K562 (cell line): ENCODE data around the gene MPC1. TPM values are rescaled to one million over a fixed set of nuclear protein-coding genes. Genes with fewer than 3 reads are reported as not detected.

Experiments
- GTF2E2 ChIP-seq: fragments of 200-800 bp; sonication (Bioruptor generic); IDR thresholded peaks from 2 replicates; pipeline ENCODE4 v1.6.1; 2016; ENCODE audit warnings: missing genetic modification characterization, missing compliant biosample characterization
- IRF2 ChIP-seq: sonication (generic); formaldehyde crosslinking; IDR thresholded peaks from 2 replicates; pipeline ENCODE4 v1.8.1; 2022; ENCODE audit warnings: mild to moderate bottlenecking, missing genetic modification reagents
- PHF20 ChIP-seq: fragments of 450-650 bp; IDR thresholded peaks from 2 replicates; pipeline ENCODE4 v1.6.1; 2018; ENCODE audit not compliant: partially characterized antibody
- SRSF9 ChIP-seq: fragments of 200-400 bp; formaldehyde crosslinking; IDR thresholded peaks from 2 replicates; pipeline ENCODE4 v1.6.1; 2017; ENCODE audit warnings: low read depth, low read length, borderline replicate concordance
- TAF1 ChIP-seq: IDR thresholded peaks from 2 replicates; pipeline ENCODE4 v1.6.1; 2011; ENCODE audit warnings: mild to moderate bottlenecking, low read length, moderate library complexity; ENCODE audit not compliant: insufficient read depth, control insufficient read depth, severe bottlenecking; ENCODE audit errors: extremely low read depth
- polyA plus RNA-seq, 8 experiments: library from polyadenylated mRNA; depleted of rRNA in 4 of 8; stranded (reverse) in 5 of 8; unstranded in 3 of 8; fragments of >200 nt; fragmentation: Nextera tagmentation in 2 of 8; fragmentation: Illumina TruSeq in 1 of 8; extraction: Ambion mirVana in 2 of 8; extraction: Trizol in 1 of 8; gene quantifications; 2 replicates each; pipeline versions ENCODE4 v1.2.1 to v1.2.3, GENCODE V29; 2011 to 2014; ENCODE audit warnings: inconsistent platforms in 1 of 8, missing spikeins in 1 of 8
- total RNA-seq, 7 experiments: library from RNA; depleted of rRNA in 6 of 7; stranded (reverse); fragments of >200 nt in 6 of 7; fragmentation: Illumina TruSeq in 2 of 7; extraction: Trizol in 2 of 7; gene quantifications; 2 replicates each; pipeline versions ENCODE4 v1.2.1 to v1.2.3, GENCODE V29; 2011 to 2021; ENCODE audit warnings: low replicate concordance in 1 of 7
- TF ChIP-seq, protein P1 (sequence below): fragments of 450-650 bp; IDR thresholded peaks from 2 replicates; pipeline ENCODE4 v1.6.1; 2017; ENCODE audit warnings: antibody characterized with exemption
- TF ChIP-seq, protein P2 (sequence below), 2 experiments: fragments of 150-350 bp in 1 of 2; IDR thresholded peaks; 2 replicates each; pipeline ENCODE4 v1.6.1; 2012 to 2016; ENCODE audit warnings: low read depth in 2 of 2, low read length in 2 of 2, mild to moderate bottlenecking in 1 of 2, moderate library complexity in 1 of 2
- TF ChIP-seq, protein P3 (sequence below): fragments of 450-650 bp; IDR thresholded peaks from 2 replicates; pipeline ENCODE4 v1.6.1; 2016; ENCODE audit warnings: mild to moderate bottlenecking, moderate library complexity

MPC1 gene
- total and polyA plus RNA-seq, 9 of the 15 experiments (the other 6 are each of a cell fraction or from before 2014, with no cell fraction given), result 78.6 to 185 (median 138) TPM

DNA sequence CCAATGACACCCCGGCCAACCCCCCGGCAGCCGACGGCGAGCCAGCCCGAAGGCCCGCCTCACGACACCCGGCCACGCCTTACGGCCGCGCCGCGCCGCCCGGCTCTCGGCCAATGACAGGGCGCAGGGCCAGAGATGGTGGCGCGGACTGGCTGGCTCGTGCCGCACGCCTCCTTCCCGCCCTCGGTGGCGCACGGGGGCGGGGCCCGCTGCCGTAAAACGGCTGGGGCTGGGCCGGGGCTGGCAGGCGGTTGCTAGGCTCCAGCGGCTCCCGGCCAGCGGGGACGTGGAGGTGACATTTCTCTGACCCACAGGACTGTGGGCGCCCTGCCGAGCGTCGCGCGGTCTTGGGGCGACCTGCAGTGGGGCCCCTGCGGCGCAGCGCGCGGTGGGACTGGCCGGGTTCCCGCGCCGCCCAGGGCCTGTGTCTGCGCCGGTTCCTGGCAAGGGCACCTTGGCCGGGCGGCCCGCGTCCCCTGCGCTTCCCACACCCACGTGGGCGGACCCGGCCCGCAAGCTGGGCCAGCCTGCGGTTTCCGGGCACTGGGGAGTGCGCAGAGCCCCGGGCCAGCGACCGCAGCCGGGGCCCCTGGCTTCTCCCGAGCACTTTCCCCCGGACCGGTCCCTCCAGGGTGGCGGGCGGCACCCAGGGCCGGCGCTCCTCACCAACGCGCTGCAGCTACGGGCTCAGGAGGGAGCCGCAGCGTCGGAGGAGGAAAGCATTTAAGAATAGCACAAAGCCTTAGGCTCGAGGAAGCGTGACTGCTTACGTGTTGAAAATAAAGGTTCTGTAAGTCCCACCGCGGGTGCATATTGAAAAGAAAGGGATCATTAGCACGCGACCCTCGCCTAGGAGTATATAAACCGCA lies at the start of gene MPC1 (continued):
- TF ChIP-seq TAF1 (peak; percentile 92), SRSF9 (no peak), GTF2E2 (tag) (no peak), IRF2 (CRISPR knock-in tag) (no peak; the same call in 1 of the 2 replicates), PHF20 (peak; percentile 33)
- TF ChIP-seq, protein P1, sequence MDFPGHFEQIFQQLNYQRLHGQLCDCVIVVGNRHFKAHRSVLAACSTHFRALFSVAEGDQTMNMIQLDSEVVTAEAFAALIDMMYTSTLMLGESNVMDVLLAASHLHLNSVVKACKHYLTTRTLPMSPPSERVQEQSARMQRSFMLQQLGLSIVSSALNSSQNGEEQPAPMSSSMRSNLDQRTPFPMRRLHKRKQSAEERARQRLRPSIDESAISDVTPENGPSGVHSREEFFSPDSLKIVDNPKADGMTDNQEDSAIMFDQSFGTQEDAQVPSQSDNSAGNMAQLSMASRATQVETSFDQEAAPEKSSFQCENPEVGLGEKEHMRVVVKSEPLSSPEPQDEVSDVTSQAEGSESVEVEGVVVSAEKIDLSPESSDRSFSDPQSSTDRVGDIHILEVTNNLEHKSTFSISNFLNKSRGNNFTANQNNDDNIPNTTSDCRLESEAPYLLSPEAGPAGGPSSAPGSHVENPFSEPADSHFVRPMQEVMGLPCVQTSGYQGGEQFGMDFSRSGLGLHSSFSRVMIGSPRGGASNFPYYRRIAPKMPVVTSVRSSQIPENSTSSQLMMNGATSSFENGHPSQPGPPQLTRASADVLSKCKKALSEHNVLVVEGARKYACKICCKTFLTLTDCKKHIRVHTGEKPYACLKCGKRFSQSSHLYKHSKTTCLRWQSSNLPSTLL, result no peak
- TF ChIP-seq, protein P2, sequence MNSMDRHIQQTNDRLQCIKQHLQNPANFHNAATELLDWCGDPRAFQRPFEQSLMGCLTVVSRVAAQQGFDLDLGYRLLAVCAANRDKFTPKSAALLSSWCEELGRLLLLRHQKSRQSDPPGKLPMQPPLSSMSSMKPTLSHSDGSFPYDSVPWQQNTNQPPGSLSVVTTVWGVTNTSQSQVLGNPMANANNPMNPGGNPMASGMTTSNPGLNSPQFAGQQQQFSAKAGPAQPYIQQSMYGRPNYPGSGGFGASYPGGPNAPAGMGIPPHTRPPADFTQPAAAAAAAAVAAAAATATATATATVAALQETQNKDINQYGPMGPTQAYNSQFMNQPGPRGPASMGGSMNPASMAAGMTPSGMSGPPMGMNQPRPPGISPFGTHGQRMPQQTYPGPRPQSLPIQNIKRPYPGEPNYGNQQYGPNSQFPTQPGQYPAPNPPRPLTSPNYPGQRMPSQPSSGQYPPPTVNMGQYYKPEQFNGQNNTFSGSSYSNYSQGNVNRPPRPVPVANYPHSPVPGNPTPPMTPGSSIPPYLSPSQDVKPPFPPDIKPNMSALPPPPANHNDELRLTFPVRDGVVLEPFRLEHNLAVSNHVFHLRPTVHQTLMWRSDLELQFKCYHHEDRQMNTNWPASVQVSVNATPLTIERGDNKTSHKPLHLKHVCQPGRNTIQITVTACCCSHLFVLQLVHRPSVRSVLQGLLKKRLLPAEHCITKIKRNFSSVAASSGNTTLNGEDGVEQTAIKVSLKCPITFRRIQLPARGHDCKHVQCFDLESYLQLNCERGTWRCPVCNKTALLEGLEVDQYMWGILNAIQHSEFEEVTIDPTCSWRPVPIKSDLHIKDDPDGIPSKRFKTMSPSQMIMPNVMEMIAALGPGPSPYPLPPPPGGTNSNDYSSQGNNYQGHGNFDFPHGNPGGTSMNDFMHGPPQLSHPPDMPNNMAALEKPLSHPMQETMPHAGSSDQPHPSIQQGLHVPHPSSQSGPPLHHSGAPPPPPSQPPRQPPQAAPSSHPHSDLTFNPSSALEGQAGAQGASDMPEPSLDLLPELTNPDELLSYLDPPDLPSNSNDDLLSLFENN (IDR thresholded peaks at IDR 0.05; ENCODE audit: low read depth in 2 of 2, low read length in 2 of 2), result no peak
- TF ChIP-seq, protein P3, sequence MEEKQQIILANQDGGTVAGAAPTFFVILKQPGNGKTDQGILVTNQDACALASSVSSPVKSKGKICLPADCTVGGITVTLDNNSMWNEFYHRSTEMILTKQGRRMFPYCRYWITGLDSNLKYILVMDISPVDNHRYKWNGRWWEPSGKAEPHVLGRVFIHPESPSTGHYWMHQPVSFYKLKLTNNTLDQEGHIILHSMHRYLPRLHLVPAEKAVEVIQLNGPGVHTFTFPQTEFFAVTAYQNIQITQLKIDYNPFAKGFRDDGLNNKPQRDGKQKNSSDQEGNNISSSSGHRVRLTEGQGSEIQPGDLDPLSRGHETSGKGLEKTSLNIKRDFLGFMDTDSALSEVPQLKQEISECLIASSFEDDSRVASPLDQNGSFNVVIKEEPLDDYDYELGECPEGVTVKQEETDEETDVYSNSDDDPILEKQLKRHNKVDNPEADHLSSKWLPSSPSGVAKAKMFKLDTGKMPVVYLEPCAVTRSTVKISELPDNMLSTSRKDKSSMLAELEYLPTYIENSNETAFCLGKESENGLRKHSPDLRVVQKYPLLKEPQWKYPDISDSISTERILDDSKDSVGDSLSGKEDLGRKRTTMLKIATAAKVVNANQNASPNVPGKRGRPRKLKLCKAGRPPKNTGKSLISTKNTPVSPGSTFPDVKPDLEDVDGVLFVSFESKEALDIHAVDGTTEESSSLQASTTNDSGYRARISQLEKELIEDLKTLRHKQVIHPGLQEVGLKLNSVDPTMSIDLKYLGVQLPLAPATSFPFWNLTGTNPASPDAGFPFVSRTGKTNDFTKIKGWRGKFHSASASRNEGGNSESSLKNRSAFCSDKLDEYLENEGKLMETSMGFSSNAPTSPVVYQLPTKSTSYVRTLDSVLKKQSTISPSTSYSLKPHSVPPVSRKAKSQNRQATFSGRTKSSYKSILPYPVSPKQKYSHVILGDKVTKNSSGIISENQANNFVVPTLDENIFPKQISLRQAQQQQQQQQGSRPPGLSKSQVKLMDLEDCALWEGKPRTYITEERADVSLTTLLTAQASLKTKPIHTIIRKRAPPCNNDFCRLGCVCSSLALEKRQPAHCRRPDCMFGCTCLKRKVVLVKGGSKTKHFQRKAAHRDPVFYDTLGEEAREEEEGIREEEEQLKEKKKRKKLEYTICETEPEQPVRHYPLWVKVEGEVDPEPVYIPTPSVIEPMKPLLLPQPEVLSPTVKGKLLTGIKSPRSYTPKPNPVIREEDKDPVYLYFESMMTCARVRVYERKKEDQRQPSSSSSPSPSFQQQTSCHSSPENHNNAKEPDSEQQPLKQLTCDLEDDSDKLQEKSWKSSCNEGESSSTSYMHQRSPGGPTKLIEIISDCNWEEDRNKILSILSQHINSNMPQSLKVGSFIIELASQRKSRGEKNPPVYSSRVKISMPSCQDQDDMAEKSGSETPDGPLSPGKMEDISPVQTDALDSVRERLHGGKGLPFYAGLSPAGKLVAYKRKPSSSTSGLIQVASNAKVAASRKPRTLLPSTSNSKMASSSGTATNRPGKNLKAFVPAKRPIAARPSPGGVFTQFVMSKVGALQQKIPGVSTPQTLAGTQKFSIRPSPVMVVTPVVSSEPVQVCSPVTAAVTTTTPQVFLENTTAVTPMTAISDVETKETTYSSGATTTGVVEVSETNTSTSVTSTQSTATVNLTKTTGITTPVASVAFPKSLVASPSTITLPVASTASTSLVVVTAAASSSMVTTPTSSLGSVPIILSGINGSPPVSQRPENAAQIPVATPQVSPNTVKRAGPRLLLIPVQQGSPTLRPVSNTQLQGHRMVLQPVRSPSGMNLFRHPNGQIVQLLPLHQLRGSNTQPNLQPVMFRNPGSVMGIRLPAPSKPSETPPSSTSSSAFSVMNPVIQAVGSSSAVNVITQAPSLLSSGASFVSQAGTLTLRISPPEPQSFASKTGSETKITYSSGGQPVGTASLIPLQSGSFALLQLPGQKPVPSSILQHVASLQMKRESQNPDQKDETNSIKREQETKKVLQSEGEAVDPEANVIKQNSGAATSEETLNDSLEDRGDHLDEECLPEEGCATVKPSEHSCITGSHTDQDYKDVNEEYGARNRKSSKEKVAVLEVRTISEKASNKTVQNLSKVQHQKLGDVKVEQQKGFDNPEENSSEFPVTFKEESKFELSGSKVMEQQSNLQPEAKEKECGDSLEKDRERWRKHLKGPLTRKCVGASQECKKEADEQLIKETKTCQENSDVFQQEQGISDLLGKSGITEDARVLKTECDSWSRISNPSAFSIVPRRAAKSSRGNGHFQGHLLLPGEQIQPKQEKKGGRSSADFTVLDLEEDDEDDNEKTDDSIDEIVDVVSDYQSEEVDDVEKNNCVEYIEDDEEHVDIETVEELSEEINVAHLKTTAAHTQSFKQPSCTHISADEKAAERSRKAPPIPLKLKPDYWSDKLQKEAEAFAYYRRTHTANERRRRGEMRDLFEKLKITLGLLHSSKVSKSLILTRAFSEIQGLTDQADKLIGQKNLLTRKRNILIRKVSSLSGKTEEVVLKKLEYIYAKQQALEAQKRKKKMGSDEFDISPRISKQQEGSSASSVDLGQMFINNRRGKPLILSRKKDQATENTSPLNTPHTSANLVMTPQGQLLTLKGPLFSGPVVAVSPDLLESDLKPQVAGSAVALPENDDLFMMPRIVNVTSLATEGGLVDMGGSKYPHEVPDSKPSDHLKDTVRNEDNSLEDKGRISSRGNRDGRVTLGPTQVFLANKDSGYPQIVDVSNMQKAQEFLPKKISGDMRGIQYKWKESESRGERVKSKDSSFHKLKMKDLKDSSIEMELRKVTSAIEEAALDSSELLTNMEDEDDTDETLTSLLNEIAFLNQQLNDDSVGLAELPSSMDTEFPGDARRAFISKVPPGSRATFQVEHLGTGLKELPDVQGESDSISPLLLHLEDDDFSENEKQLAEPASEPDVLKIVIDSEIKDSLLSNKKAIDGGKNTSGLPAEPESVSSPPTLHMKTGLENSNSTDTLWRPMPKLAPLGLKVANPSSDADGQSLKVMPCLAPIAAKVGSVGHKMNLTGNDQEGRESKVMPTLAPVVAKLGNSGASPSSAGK, result peak; percentile 65
